GM12801 (cell line): ENCODE data around the gene UBE2Z.

ENCODE experiments used
- CTCF ChIP-seq: IDR thresholded peaks from one replicate; pipeline ENCODE4 v1.5.1; 2011; ENCODE audit warnings: control low read depth; ENCODE audit not compliant: insufficient read length; ENCODE audit errors: extremely low read depth

The UBE2Z gene

GRCh38 chr17:48927978-48928745 lies 20.0 kb downstream of the UBE2Z start:
- no peak for TF ChIP-seq CTCF

- TF ChIP-seq CTCF = no peak
Observed at GRCh38 chr17:48928876-48929811, 20.9 kb downstream of the UBE2Z start.

GRCh38 chr17:48929812-48930165 lies 21.6 kb downstream of the UBE2Z start:
- no peak for TF ChIP-seq CTCF

GRCh38 chr17:48930435-48930873 lies 22.2 kb downstream of the UBE2Z start:
- TF ChIP-seq CTCF = no peak

GRCh38 chr17:48933035-48933434 lies 24.8 kb downstream of the UBE2Z start:
- TF ChIP-seq CTCF = no peak

- TF ChIP-seq CTCF = no peak
Observed at GRCh38 chr17:48944515-48945260, 36.5 kb downstream of the UBE2Z start, which contains the start of gene SNF8. TSS of gene SNF8 (minus strand) at chr17:48944842. CDS start at chr17:48944734, 108 bp downstream.

GRCh38 chr17:48951572-48951971 lies 43.4 kb downstream of the UBE2Z start:
- TF ChIP-seq CTCF = no peak
